ENCODE data around the gene TTLL9.

GRCh38 chr20:31846793-31847138 lies 23.7 kb upstream of the TTLL9 start:
- TF ChIP-seq POLR2AphosphoS5 (IDR thresholded peaks at IDR 0.05; ENCODE audit: low read depth, low read length): no peak
- TF ChIP-seq TAF1 (IDR thresholded peaks at IDR 0.05; ENCODE audit: low read depth, low read length): no peak
- TF ChIP-seq POLR2A (IDR thresholded peaks at IDR 0.05; ENCODE audit: low read depth, low read length): no peak
